ENCODE results near the gene HTD2.
"Not testable (repeated sequence)": the region's sequence is repeated elsewhere in the genome, so short reads cannot be mapped to it uniquely, and the experiment has no call there.

Gene HTD2

GRCh38 chr3:58334506-58334884 is 28.2 kb downstream of the HTD2 start:
- no peaks in the 10 kb centered on the region for H3K9me3 Mint-ChIP-seq
- H3K4me1 Mint-ChIP-seq (ENCODE audit: low read depth), result peaks cover 52% of the 10 kb centered on the region
- peaks cover 18% of the 10 kb centered on the region for H3K36me3 Mint-ChIP-seq (ENCODE audit: low read depth)
- H3K4me3 Mint-ChIP-seq, result peak overlapping the region; percentile 98
- H3K27me3 Mint-ChIP-seq, result no peaks in the 10 kb centered on the region
- peak overlapping the region; percentile 76 for H3K27ac Mint-ChIP-seq

GRCh38 chr3:58335652-58335947 is 29.3 kb downstream of the HTD2 start:
- peaks cover 53% of the 10 kb centered on the region for H3K4me1 Mint-ChIP-seq (ENCODE audit: low read depth)
- H3K36me3 Mint-ChIP-seq (ENCODE audit: low read depth), result peaks cover 21% of the 10 kb centered on the region
- H3K4me3 Mint-ChIP-seq, result peak overlapping the region; percentile 98
- peak overlapping the region; percentile 92 for H3K27ac Mint-ChIP-seq
- no peaks in the 10 kb centered on the region for H3K27me3 Mint-ChIP-seq
- H3K9me3 Mint-ChIP-seq, result no peaks in the 10 kb centered on the region

- peak overlapping the region; percentile 23 for H3K27ac Mint-ChIP-seq
- H3K36me3 Mint-ChIP-seq (ENCODE audit: low read depth), result peaks cover 28% of the 10 kb centered on the region
- no peaks in the 10 kb centered on the region for H3K9me3 Mint-ChIP-seq
Measured at GRCh38 chr3:58336135-58336882, 30.0 kb downstream of the HTD2 start.

GRCh38 chr3:58337190-58337589 is 30.9 kb downstream of the HTD2 start:
- H3K4me3 Mint-ChIP-seq, result no peak overlapping the region
- H3K36me3 Mint-ChIP-seq (ENCODE audit: low read depth), result peaks cover 32% of the 10 kb centered on the region
- H3K27me3 Mint-ChIP-seq, result no peaks in the 10 kb centered on the region
- H3K4me1 Mint-ChIP-seq (ENCODE audit: low read depth), result peaks cover 53% of the 10 kb centered on the region
- H3K27ac Mint-ChIP-seq, result no peak overlapping the region
- H3K9me3 Mint-ChIP-seq, result no peaks in the 10 kb centered on the region

More at GRCh38 chr3:58336135-58336882, 30.0 kb downstream of the HTD2 start:
- Mint-ChIP-seq H3K4me3 (no peak overlapping the region), H3K4me1 (ENCODE audit: low read depth) (peaks cover 58% of the 10 kb centered on the region), H3K27me3 (no peaks in the 10 kb centered on the region)

GRCh38 chr3:58339146-58339545 is 32.8 kb downstream of the HTD2 start:
- Mint-ChIP-seq H3K27ac (peak overlapping the region; percentile 9), H3K36me3 (ENCODE audit: low read depth) (peaks cover 45% of the 10 kb centered on the region), H3K4me1 (ENCODE audit: low read depth) (peaks cover 42% of the 10 kb centered on the region)
- H3K9me3 Mint-ChIP-seq, H3K27me3 Mint-ChIP-seq, H3K4me3 Mint-ChIP-seq: not testable (repeated sequence)

GRCh38 chr3:58340594-58341244 is 34.4 kb downstream of the HTD2 start:
- Mint-ChIP-seq H3K27ac (no peak overlapping the region), H3K4me3 (no peak overlapping the region)

GRCh38 chr3:58341376-58341775 is 35.1 kb downstream of the HTD2 start:
- no peaks in the 10 kb centered on the region for H3K9me3 Mint-ChIP-seq
- H3K27me3 Mint-ChIP-seq, result no peaks in the 10 kb centered on the region
- no peak overlapping the region for H3K4me3 Mint-ChIP-seq
- H3K27ac Mint-ChIP-seq, result no peak overlapping the region
- H3K4me1 Mint-ChIP-seq (ENCODE audit: low read depth), result peaks cover 31% of the 10 kb centered on the region
- H3K36me3 Mint-ChIP-seq (ENCODE audit: low read depth), result peaks cover 42% of the 10 kb centered on the region

More at GRCh38 chr3:58340594-58341244, 34.4 kb downstream of the HTD2 start:
- Mint-ChIP-seq H3K27me3 (no peaks in the 10 kb centered on the region), H3K4me1 (ENCODE audit: low read depth) (peaks cover 31% of the 10 kb centered on the region), H3K9me3 (no peaks in the 10 kb centered on the region), H3K36me3 (ENCODE audit: low read depth) (peaks cover 39% of the 10 kb centered on the region)

GRCh38 chr3:58342676-58343075 is 36.4 kb downstream of the HTD2 start:
- Mint-ChIP-seq H3K36me3 (ENCODE audit: low read depth) (peaks cover 46% of the 10 kb centered on the region), H3K4me1 (ENCODE audit: low read depth) (peaks cover 35% of the 10 kb centered on the region), H3K27ac (no peak overlapping the region), H3K27me3 (no peaks in the 10 kb centered on the region), H3K9me3 (no peaks in the 10 kb centered on the region), H3K4me3 (no peak overlapping the region)

GRCh38 chr3:58345457-58345856 is 39.1 kb downstream of the HTD2 start:
- Mint-ChIP-seq H3K27ac (no peak overlapping the region), H3K36me3 (ENCODE audit: low read depth) (peaks cover 47% of the 10 kb centered on the region), H3K4me1 (ENCODE audit: low read depth) (peaks cover 50% of the 10 kb centered on the region)

GRCh38 chr3:58346368-58346767 is 40.0 kb downstream of the HTD2 start:
- no peak overlapping the region for H3K4me3 Mint-ChIP-seq
- peak overlapping the region; percentile 75 for H3K27ac Mint-ChIP-seq
- H3K27me3 Mint-ChIP-seq, result no peaks in the 10 kb centered on the region
- peaks cover 39% of the 10 kb centered on the region for H3K36me3 Mint-ChIP-seq (ENCODE audit: low read depth)
- no peaks in the 10 kb centered on the region for H3K9me3 Mint-ChIP-seq
- peaks cover 52% of the 10 kb centered on the region for H3K4me1 Mint-ChIP-seq (ENCODE audit: low read depth)

More at GRCh38 chr3:58345457-58345856, 39.1 kb downstream of the HTD2 start:
- H3K9me3 Mint-ChIP-seq, result no peaks in the 10 kb centered on the region
- no peaks in the 10 kb centered on the region for H3K27me3 Mint-ChIP-seq
- no peak overlapping the region for H3K4me3 Mint-ChIP-seq

GRCh38 chr3:58347984-58348383 is 41.7 kb downstream of the HTD2 start:
- H3K4me3 Mint-ChIP-seq, result no peak overlapping the region
- no peaks in the 10 kb centered on the region for H3K9me3 Mint-ChIP-seq
- no peak overlapping the region for H3K27ac Mint-ChIP-seq
- peaks cover 66% of the 10 kb centered on the region for H3K4me1 Mint-ChIP-seq (ENCODE audit: low read depth)
- H3K27me3 Mint-ChIP-seq, result no peaks in the 10 kb centered on the region
- H3K36me3 Mint-ChIP-seq (ENCODE audit: low read depth), result peaks cover 37% of the 10 kb centered on the region

GRCh38 chr3:58349792-58350626 is 43.7 kb downstream of the HTD2 start:
- Mint-ChIP-seq H3K27ac (no peak overlapping the region), H3K9me3 (no peaks in the 10 kb centered on the region), H3K36me3 (ENCODE audit: low read depth) (peaks cover 33% of the 10 kb centered on the region), H3K27me3 (no peaks in the 10 kb centered on the region), H3K4me3 (no peak overlapping the region), H3K4me1 (ENCODE audit: low read depth) (peaks cover 82% of the 10 kb centered on the region)

GRCh38 chr3:58350627-58351013 is 44.3 kb downstream of the HTD2 start:
- Mint-ChIP-seq H3K9me3 (no peaks in the 10 kb centered on the region), H3K36me3 (ENCODE audit: low read depth) (peaks cover 33% of the 10 kb centered on the region), H3K4me3 (no peak overlapping the region), H3K27ac (no peak overlapping the region), H3K27me3 (no peaks in the 10 kb centered on the region), H3K4me1 (ENCODE audit: low read depth) (peaks cover 87% of the 10 kb centered on the region)

GRCh38 chr3:58351920-58352319 is 45.6 kb downstream of the HTD2 start:
- no peaks in the 10 kb centered on the region for H3K9me3 Mint-ChIP-seq
- peaks cover 27% of the 10 kb centered on the region for H3K36me3 Mint-ChIP-seq (ENCODE audit: low read depth)
- H3K4me3 Mint-ChIP-seq, result no peak overlapping the region
- H3K27me3 Mint-ChIP-seq, result no peaks in the 10 kb centered on the region
- peak overlapping the region; percentile 24 for H3K27ac Mint-ChIP-seq
- peaks cover 91% of the 10 kb centered on the region for H3K4me1 Mint-ChIP-seq (ENCODE audit: low read depth)

- H3K4me1 Mint-ChIP-seq (ENCODE audit: low read depth), result peaks cover 91% of the 10 kb centered on the region
- H3K36me3 Mint-ChIP-seq (ENCODE audit: low read depth), result peaks cover 23% of the 10 kb centered on the region
- no peaks in the 10 kb centered on the region for H3K9me3 Mint-ChIP-seq
- no peak overlapping the region for H3K27ac Mint-ChIP-seq
- H3K4me3 Mint-ChIP-seq, result no peak overlapping the region
- no peaks in the 10 kb centered on the region for H3K27me3 Mint-ChIP-seq
Measured at GRCh38 chr3:58352626-58353025, 46.3 kb downstream of the HTD2 start.

Data from stimulated activated naive CD8-positive, alpha-beta T cell treated with anti-CD3 and anti-CD28 coated beads, Interleukin-15, Interleukin-2, amounts not matched to agents 100 ng/mL and 50 ng/mL, for 24 hours (primary cell).